IPS DF 19.7 (cell line): Measurements from ENCODE around the gene SHOC1.
"Not testable (repeated sequence)": the region's sequence is repeated elsewhere in the genome, so short reads cannot be mapped to it uniquely, and the experiment has no call there.

Source experiments
- DNase-seq: peaks from one replicate; pipeline ENCODE4 v3.0.0-alpha.2; 2013; ENCODE audit warnings: low read depth, low spot score

Gene SHOC1

DNA sequence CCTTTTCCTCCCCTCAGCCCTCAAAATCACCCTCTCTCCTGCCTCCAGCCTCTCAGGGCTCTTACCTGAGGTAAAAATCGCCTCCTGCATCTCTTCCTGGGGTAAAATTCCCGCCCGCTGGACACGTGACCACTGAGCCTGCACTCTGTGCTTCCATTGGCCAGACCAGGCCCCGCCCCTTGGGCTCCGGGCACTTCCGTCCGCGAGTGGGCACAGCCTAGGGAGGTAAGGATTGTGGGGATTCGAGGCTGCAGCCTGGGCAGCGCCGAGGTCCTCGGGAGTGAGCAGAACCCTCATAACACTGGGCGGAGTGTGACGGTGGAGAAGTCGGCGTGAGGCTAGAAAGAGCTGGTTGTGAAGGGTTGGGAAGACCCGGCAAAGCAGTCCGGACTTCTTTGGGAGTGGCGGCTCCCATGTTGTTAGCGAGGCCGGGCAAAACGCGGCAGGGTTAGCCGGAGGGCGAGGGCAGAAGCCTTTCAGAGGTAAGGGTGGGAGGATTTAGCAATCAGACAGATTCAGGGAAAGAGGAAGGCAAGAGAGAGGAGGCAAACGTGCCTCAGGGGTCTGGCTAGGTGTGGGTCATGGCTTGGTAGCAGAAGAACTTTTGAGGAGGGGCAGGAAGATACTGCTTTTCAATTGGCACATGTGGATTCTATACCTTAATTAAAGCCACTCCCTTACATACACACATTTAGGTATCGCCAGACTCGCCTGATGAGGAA is at the start of gene SHOC1:
SHOC1 (minus strand) TSS at position 103 of the 722 bp plus-strand sequence. CDS start 3,519 bp downstream, outside the sequence.
- DNase-seq, result no peak

- no peak for DNase-seq
These were observed 49.2 kb upstream of the SHOC1 start for GRCh38 chr9:111843971-111844370.

- DNase-seq, result no peak
These were observed 47.6 kb upstream of the SHOC1 start for GRCh38 chr9:111842313-111842712.

- no peak for DNase-seq
These were observed 45.7 kb upstream of the SHOC1 start for GRCh38 chr9:111840442-111840841.

- DNase-seq, result no peak
These were observed 45.2 kb upstream of the SHOC1 start for GRCh38 chr9:111839987-111840386.

DNA sequence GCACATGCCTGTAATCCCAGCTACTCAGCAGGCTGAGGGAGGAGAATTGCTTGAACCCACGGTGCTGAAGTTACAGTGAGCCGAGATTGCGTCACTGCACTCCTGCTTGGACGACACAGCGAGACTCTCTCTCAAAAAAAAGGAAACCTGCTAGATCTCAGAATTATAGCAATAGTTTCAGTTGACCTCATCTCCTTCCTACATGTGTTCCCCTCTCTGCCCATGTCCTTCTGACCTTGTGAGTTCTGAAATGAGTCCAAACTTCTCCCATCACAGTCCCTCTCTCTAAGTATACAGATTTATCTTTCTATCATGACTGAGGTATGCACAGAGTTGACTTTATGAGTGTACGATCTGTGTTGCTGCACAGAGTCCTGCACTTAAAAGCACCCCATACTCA is 44.6 kb upstream of the SHOC1 start:
- DNase-seq, result no peak

GRCh38 chr9:111838439-111838838 is 43.7 kb upstream of the SHOC1 start:
- no peak for DNase-seq

GRCh38 chr9:111836311-111836710 is 41.6 kb upstream of the SHOC1 start:
- DNase-seq, result no peak

DNA sequence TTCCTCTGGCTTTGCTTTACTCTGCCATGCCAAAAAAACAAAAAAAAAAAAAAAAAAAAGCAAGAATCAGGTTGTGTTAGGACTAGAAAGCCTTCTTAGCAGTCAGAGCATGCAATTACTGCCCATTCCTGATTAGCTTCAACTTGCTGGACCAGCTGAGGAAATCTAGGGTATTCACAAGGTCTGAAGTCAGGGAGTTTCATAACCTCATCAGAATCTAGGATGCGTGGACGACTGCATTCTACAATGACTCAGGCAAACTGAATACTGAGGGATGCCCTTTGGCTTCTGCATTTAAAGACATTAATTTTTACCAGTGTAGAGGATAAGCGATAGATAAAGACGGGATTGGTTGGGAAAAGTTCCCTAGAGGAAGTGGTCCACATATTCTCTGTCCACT is 39.2 kb upstream of the SHOC1 start:
- DNase-seq, result no peak

DNA sequence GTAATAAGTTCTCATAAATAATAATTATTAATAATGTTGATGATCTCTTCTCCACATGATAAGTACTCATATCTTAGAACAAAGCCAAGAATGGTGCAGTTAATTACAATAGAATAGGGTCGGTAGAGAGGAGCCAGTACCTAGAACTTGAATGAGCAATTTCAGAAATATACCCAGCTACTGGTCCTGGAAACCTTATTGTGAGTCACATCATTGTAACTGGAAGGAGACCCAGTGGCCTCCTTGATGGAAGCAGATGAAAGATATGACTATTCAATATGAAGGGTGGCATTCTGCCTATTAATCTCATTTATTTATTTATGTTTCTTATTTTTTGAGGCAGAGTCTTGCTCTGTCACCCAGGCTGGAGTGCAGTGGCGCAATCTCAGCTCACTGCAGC is 37.7 kb upstream of the SHOC1 start:
- DNase-seq, result no peak

GRCh38 chr9:111831371-111832108 is 36.8 kb upstream of the SHOC1 start:
- DNase-seq, result no peak

GRCh38 chr9:111828193-111828592 is 33.5 kb upstream of the SHOC1 start:
- DNase-seq, result no peak

GRCh38 chr9:111825468-111826145 is 30.9 kb upstream of the SHOC1 start:
- no peak for DNase-seq

DNA sequence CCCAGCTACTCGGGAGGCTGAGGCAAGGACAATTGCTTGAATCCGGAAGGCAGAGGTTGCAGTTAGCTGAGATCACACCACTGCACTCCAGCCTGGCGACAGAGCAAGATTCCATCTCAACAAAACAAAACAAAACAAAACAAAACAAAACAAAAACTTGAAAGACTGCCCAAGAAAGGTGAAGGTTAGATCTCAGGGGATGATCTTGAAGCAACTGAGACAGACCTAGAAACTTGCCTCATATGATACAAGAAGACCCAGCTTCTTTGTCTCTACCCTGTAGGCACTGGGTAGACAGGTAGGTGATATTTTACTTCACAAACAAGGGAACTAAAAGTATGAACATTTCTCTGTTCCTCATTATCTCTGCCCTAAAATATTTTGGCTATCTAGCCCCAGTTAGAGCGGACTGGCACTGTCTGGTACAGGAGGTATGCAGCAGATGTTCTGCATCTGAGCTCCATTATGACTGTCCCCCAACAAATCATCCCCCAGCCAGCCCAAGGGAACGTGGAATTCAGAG is 26.3 kb upstream of the SHOC1 start:
- no peak for DNase-seq

DNA sequence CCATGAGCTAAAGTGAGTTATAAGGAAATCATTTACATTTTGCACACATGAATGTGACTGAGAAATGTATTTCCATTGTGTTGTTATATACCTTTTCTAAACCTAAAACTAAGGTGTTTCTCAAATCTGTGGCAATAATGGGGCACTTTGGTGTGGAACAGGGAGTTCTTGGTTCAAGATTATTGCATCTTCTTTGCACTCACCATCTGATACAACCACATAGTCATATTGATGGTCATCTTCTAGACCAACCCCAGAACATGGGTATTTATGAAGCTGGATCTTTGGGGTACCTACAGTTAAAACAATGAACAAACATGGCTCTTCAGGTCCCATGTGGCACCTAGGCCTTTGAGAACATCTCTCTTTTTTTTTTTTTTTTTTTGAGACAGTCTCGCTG is 24.6 kb upstream of the SHOC1 start:
- no peak for DNase-seq

GRCh38 chr9:111815285-111816070 is 20.7 kb upstream of the SHOC1 start:
- DNase-seq, result no peak

DNA sequence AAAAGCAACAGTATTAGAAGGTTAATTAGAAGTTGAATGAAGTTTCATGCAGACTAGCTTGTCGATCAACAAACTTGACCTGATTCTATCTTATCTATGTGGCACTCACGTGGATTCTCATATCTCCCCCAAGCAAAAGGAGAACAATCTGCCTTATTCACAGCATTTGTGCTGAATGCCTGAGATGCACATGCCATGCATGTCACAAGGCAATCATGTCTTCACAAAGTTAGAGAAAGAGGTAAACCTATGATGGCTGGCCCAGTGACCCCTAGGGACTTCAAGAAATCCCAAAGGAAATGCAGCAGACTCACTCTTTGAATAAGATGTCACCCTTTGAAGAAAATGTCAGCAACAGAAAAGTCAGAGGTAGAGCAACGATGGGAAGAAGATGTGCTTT is 17.6 kb upstream of the SHOC1 start:
- DNase-seq, result no peak

- no peak for DNase-seq
These were observed 16.2 kb upstream of the SHOC1 start for GRCh38 chr9:111810908-111811307.

DNA sequence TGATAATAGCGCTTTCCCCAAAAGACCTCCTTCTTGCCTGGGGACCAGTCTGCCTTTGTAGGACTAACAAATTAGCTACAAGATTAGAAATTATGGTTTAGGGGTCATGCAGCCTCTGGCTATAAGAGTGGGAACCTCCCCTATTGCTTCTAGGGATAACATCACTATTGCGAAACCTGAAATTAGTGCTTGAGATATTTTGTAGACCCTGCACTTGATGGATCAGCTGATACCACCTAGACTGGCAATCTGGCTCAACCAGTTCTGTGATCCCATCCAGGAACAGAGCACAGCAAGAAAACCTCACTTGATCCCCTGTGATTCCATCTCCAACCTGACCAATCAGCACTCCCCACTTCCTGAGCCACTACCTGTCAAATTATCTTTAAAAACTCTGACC is 15.7 kb upstream of the SHOC1 start:
- DNase-seq, result not testable (repeated sequence)

DNA sequence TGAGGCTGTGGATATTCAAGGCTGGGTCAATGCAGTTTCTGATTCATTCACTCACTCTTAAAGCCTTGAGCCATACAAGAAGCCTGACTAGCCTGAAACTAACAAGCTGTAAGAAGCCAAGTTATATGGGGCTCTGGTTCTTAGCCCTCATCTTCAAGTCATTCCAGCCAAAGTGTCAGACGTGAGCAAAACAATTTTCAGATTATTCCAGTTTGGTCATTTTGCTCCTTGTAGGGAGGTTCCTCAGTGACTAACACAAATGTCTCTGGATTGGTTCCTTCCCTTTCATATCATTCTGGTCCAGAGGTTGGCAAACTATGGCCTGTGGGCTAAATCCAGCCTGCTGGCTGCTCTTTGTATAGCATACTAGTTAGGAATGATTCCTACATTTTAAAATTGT is 12.5 kb upstream of the SHOC1 start:
- DNase-seq, result no peak

- DNase-seq, result no peak
These were observed 11.5 kb upstream of the SHOC1 start for GRCh38 chr9:111806259-111806658.

DNA sequence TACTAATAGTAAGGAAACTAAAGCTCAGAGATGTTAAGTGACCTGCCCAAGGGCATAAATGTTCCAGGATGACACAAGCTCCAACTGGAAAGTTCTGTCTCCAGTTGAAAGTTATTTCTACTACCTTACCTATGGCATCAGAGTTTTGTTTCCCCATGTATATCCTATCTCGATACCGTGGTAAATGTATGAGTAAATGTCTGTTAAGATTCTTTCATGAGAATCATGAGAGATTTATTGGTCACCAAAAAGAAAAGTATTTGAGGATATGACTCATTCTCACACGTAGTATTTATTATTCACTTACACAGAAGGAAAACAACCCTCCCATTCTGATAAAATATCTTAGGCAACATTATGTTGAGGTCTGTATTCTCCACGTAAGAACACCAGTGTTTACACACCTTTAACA is 11.1 kb upstream of the SHOC1 start:
- DNase-seq, result no peak
